PC-9 (cell line): ENCODE data around the gene SYCN. TPM values are rescaled to one million over a fixed set of nuclear protein-coding genes. Genes with fewer than 3 reads are reported as not detected.

ENCODE experiments used
- BruUV-seq: library from RNA; stranded (reverse); fragments of 400-500 nt; replicated peaks from 2 replicates; lab custom pipeline; 2021; lab: Mats Ljungman, UMichigan
- CTCF ChIA-PET: fragments of 300-600 bp; sonication (Branson Sonifier 250); formaldehyde crosslinking; loops from one replicate; lab custom pipeline; 2022; ENCODE audit warnings: antibody characterized with exemption; lab: Charles Lee
- POLR2A ChIA-PET: fragments of 300-600 bp; sonication (Branson Sonifier 250); formaldehyde crosslinking; loops from one replicate; lab custom pipeline; 2022; ENCODE audit warnings: antibody characterized with exemption; ENCODE audit not compliant: unreplicated experiment; lab: Charles Lee
- DNase-seq, 2 experiments: peaks; one replicate each; pipeline versions ENCODE4 v3.0.0 to v3.0.0-alpha.2; 2015 to 2022; ENCODE audit warnings: mixed read lengths in 1 of 2
- H2AFZ ChIP-seq: fragments of 200-600 bp; sonication (generic); 2 replicates; pipeline ENCODE4 v1.8.1; 2017; ENCODE audit warnings: antibody characterized with exemption
- H3F3A ChIP-seq: fragments of 200-600 bp; sonication (generic); 2 replicates; pipeline ENCODE4 v1.8.1; 2017; ENCODE audit warnings: antibody characterized with exemption, mild to moderate bottlenecking, low read depth; ENCODE audit not compliant: insufficient read depth
- H3K27ac ChIP-seq: fragments of 200-600 bp; sonication (generic); 2 replicates; pipeline ENCODE4 v1.6.1; 2016; ENCODE audit warnings: mixed run types
- H3K27me3 ChIP-seq: fragments of 200-600 bp; sonication (generic); 2 replicates; pipeline ENCODE4 v1.6.1; 2016; ENCODE audit warnings: low read depth, mixed run types; ENCODE audit not compliant: insufficient read depth
- H3K36me3 ChIP-seq: fragments of 200-600 bp; sonication (generic); 2 replicates; pipeline ENCODE4 v1.6.1; 2016; ENCODE audit warnings: low read depth, mixed run types
- H3K4me1 ChIP-seq: fragments of 200-600 bp; sonication (generic); replicated peaks from 2 replicates; pipeline ENCODE4 v1.6.1; 2016; ENCODE audit warnings: mixed run types; ENCODE audit not compliant: insufficient read depth
- H3K4me2 ChIP-seq: fragments of 200-600 bp; sonication (generic); 2 replicates; pipeline ENCODE4 v1.6.1; 2017; ENCODE audit warnings: mixed run types
- H3K4me3 ChIP-seq: fragments of 200-600 bp; sonication (generic); 2 replicates; pipeline ENCODE4 v1.6.1; 2016; ENCODE audit warnings: mixed run types
- H3K79me2 ChIP-seq: fragments of 200-600 bp; sonication (generic); 2 replicates; pipeline ENCODE4 v1.6.1; 2017; ENCODE audit warnings: low read depth, mixed run types
- H3K9me2 ChIP-seq: fragments of 200-600 bp; sonication (generic); 2 replicates; pipeline ENCODE4 v1.8.1; 2017; ENCODE audit warnings: mild to moderate bottlenecking; ENCODE audit not compliant: insufficient read depth
- H3K9me3 ChIP-seq: fragments of 200-600 bp; sonication (generic); 2 replicates; pipeline ENCODE4 v1.8.1; 2016; ENCODE audit warnings: low read depth; ENCODE audit not compliant: insufficient read depth
- H4K20me1 ChIP-seq: fragments of 200-600 bp; sonication (generic); 2 replicates; pipeline ENCODE4 v1.8.1; 2017; ENCODE audit not compliant: insufficient read depth
- EZH2 ChIP-seq: fragments of 200-600 bp; sonication (generic); IDR thresholded peaks from 2 replicates; pipeline ENCODE4 v1.8.0; 2017; ENCODE audit warnings: antibody characterized with exemption, low read depth
- intact Hi-C: fragments of 100-400 bp; cut with micrococcal nuclease; formaldehyde crosslinking; loops from one replicate; pipeline ENCODE4 v1.10.0; 2022; ENCODE audit not compliant: unreplicated experiment
- total RNA-seq: library from RNA; stranded (reverse); gene quantifications from 2 replicates; pipeline ENCODE4 v1.2.3, GENCODE V29; 2021
- TF ChIP-seq, protein P1 (sequence below): fragments of 200-600 bp; sonication (generic); conservative IDR thresholded peaks from 2 replicates; pipeline ENCODE4 v1.6.1; 2017; ENCODE audit warnings: mixed run types, antibody characterized with exemption, mild to moderate bottlenecking, moderate library complexity

SYCN gene
- total RNA-seq, 1 experiment from 2014 or later = not detected

DNA sequence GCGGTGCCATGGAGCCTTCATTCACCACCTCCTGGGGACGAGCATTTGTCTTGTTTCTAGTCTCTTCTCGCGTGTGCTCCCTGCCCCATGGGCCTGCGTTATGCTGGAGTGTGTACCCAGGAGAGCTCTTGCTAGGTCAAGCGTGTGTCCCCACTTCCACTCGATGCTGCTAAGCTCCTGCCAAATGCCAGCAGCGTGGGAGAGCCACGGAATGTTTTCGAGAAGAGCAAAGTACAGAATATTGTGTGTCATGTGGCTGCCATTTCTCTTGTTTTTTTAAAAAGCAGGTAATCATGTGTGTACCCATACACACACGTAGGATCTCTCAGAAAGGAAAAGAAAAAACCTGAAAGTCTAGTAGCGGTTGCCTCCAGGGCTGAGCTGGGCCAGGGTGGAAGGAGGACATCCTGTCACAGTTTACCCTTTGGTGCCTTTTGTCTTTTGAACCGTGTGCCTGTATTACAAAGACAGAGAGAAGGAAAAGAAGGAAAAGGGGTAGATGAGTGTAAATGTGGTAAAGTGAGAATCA lies 49.9 kb downstream of the SYCN start:
- ChIA-PET POLR2A (interaction anchor here (0.6 to 0.7 kb wide), 5 partner anchors 14 to 722 kb away, joined by 3 to 10 read pairs (median 4); no protein-coding TSS in a partner anchor), CTCF (interaction anchor here (0.6 to 1.1 kb wide), 2 partner anchors 13 to 1184 kb away, joined by 3 to 5 read pairs; no protein-coding TSS in a partner anchor)
- H3K27me3 ChIP-seq = no peaks in the 10 kb centered on the region
- peaks cover 49% of the 10 kb centered on the region for H4K20me1 ChIP-seq
- no TSS peak for BruUV-seq
- peak overlapping the region; percentile 74 for H3K4me2 ChIP-seq
- H3K4me3 ChIP-seq = peak overlapping the region; percentile 42; the same call in 1 of the 2 replicates
- H3K36me3 ChIP-seq = 0 out of 2 replicates have a peak, but pooled peaks cover under 1% of the 10 kb centered on the region
- 0 out of 2 replicates have a peak overlapping the region, but pooled peaks have one; percentile 25 for H2AFZ ChIP-seq
- H3K27ac ChIP-seq = peak overlapping the region; percentile 61
- intact Hi-C loops = loop anchor here (1.0 kb wide), 2 partner anchors 13 to 29 kb away; partner anchors contain the start of gene PAK4
- H3K79me2 ChIP-seq = peaks cover 85% of the 10 kb centered on the region
- H3K9me2 ChIP-seq = no peaks in the 10 kb centered on the region
- H3K4me1 ChIP-seq = peaks cover 38% of the 10 kb centered on the region
- no peaks in the 10 kb centered on the region for H3K9me3 ChIP-seq
- DNase-seq = no peak
- H3F3A ChIP-seq = peaks cover 32% of the 10 kb centered on the region; the same call in 1 of the 2 replicates
- TF ChIP-seq, protein P1, sequence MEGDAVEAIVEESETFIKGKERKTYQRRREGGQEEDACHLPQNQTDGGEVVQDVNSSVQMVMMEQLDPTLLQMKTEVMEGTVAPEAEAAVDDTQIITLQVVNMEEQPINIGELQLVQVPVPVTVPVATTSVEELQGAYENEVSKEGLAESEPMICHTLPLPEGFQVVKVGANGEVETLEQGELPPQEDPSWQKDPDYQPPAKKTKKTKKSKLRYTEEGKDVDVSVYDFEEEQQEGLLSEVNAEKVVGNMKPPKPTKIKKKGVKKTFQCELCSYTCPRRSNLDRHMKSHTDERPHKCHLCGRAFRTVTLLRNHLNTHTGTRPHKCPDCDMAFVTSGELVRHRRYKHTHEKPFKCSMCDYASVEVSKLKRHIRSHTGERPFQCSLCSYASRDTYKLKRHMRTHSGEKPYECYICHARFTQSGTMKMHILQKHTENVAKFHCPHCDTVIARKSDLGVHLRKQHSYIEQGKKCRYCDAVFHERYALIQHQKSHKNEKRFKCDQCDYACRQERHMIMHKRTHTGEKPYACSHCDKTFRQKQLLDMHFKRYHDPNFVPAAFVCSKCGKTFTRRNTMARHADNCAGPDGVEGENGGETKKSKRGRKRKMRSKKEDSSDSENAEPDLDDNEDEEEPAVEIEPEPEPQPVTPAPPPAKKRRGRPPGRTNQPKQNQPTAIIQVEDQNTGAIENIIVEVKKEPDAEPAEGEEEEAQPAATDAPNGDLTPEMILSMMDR = no peak; the same call in 1 of the 2 replicates
- no peak for TF ChIP-seq EZH2

Other genes starting within 250 kb of the SYCN start
- 8.1 and 11.1 TPM in 2 replicates for gene FBXO17, start 228.5 kb downstream of the SYCN start, total RNA-seq
- gene FBXO27, start 171.7 kb downstream of the SYCN start, total RNA-seq = 48.5 and 88.9 TPM in 2 replicates
- 3.8 and 5.4 TPM in 2 replicates for gene ACP7, start 119.9 kb downstream of the SYCN start, total RNA-seq
- 77.8 and 90.2 TPM in 2 replicates for gene PAK4, start 78.5 kb downstream of the SYCN start, total RNA-seq
- gene NCCRP1, start 7.3 kb downstream of the SYCN start, total RNA-seq = 22.7 and 23.2 TPM in 2 replicates
- not detected in 2 replicates for gene IFNL3, start 40.7 kb upstream of the SYCN start, total RNA-seq
- gene IFNL4, start 44.6 kb upstream of the SYCN start, total RNA-seq = not detected in 2 replicates
- gene IFNL2, start 64.1 kb upstream of the SYCN start, total RNA-seq = not detected in 2 replicates
- gene IFNL1, start 92.1 kb upstream of the SYCN start, total RNA-seq = not detected in 2 replicates
- 2.3 and 4.0 TPM in 2 replicates for gene LRFN1, start 116.6 kb upstream of the SYCN start, total RNA-seq
- gene GMFG, start 131.8 kb upstream of the SYCN start, total RNA-seq = 0.78 TPM in 1 of 2 replicates, not detected in the other
- gene SAMD4B, start 138.2 kb upstream of the SYCN start, total RNA-seq = 152 and 163 TPM in 2 replicates
- gene PAF1, start 186.8 kb upstream of the SYCN start, total RNA-seq = 54.3 and 61.1 TPM in 2 replicates
- 18.6 and 30.9 TPM in 2 replicates for gene MED29, start 187.1 kb upstream of the SYCN start, total RNA-seq
- gene ZFP36, start 202.6 kb upstream of the SYCN start, total RNA-seq = 31.0 and 36.3 TPM in 2 replicates
- gene PLEKHG2, start 208.4 kb upstream of the SYCN start, total RNA-seq = 26.1 and 32.1 TPM in 2 replicates
- 2,510 and 2,860 TPM in 2 replicates for gene RPS16, start 231.7 kb upstream of the SYCN start, total RNA-seq
- gene SUPT5H, start 241.3 kb upstream of the SYCN start, total RNA-seq = 99.7 and 118 TPM in 2 replicates